Body of pancreas (tissue), 4 donors: ENCODE results near the gene ARMH2.

ENCODE experiments used
- POLR2A ChIP-seq, 3 donors: fragments of 450-650 bp; IDR thresholded peaks; one replicate each; pipeline ENCODE4 v1.6.1; 2016; ENCODE audit warnings: antibody characterized with exemption in 3 of 3, mild to moderate bottlenecking in 2 of 3
- TF ChIP-seq, protein P1 (sequence below), 7 experiments: fragments of 450-650 bp in 4 of 7; fragments of 200-600 bp in 3 of 7; sonication (generic) in 3 of 7; IDR thresholded peaks; one replicate each; pipeline ENCODE4 v1.5.1; 2016 to 2019; ENCODE audit warnings: antibody characterized with exemption in 7 of 7

DNA sequence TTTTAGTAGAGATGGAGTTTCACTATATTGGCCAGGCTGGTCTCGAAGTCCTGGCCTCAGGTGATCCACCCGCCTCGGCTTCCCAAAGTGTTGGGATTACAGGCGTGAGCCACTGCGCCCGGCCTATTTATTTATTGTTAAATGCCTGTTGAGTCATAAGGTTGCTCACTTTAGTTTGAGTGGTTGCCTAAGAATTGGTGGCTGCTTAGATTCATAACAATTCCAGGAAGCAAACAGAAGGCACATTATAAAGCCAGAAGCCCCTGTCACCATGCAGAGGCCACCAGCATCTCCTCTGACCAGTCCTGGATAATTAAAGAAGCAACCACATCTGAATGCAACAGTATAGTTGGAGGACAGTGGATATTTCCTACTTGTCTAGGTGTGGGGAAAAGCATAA lies 24.0 kb upstream of the ARMH2 start:
- TF ChIP-seq, protein P1, sequence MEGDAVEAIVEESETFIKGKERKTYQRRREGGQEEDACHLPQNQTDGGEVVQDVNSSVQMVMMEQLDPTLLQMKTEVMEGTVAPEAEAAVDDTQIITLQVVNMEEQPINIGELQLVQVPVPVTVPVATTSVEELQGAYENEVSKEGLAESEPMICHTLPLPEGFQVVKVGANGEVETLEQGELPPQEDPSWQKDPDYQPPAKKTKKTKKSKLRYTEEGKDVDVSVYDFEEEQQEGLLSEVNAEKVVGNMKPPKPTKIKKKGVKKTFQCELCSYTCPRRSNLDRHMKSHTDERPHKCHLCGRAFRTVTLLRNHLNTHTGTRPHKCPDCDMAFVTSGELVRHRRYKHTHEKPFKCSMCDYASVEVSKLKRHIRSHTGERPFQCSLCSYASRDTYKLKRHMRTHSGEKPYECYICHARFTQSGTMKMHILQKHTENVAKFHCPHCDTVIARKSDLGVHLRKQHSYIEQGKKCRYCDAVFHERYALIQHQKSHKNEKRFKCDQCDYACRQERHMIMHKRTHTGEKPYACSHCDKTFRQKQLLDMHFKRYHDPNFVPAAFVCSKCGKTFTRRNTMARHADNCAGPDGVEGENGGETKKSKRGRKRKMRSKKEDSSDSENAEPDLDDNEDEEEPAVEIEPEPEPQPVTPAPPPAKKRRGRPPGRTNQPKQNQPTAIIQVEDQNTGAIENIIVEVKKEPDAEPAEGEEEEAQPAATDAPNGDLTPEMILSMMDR (IDR thresholded peaks at IDR 0.05): no peak
- TF ChIP-seq POLR2A (IDR thresholded peaks at IDR 0.05): no peak
